Sigmoid colon (tissue), 7 donors: ENCODE results near the gene SLC38A4. TPM values are rescaled to one million over a fixed set of nuclear protein-coding genes. Genes with fewer than 3 reads are reported as not detected.

ENCODE experiments used
- DNase-seq: peaks from one replicate; pipeline ENCODE4 v3.0.0-alpha.2; 2019
- H3K27ac ChIP-seq, 4 donors: fragments of 200-600 bp; sonication (generic); one replicate each; pipeline ENCODE4 v1.5.1; 2016 to 2019; ENCODE audit warnings: mild to moderate bottlenecking in 1 of 4
- H3K27me3 ChIP-seq, 3 donors: fragments of 200-600 bp; sonication (generic); one replicate each; pipeline ENCODE4 v1.5.1; 2019; ENCODE audit warnings: mild to moderate bottlenecking in 1 of 3
- H3K36me3 ChIP-seq, 4 donors: fragments of 200-600 bp; sonication (generic); one replicate each; pipeline ENCODE4 v1.5.1; 2016 to 2019
- H3K4me1 ChIP-seq, 4 donors: fragments of 200-600 bp; sonication (generic); one replicate each; pipeline ENCODE4 v1.5.1; 2017 to 2019
- H3K4me3 ChIP-seq, 4 donors: fragments of 200-600 bp; sonication (generic); one replicate each; pipeline ENCODE4 v1.5.1; 2017 to 2019; ENCODE audit warnings: mild to moderate bottlenecking in 2 of 4, moderate library complexity in 1 of 4
- H3K9me3 ChIP-seq, 4 donors: fragments of 200-600 bp in 3 of 4; sonication (generic) in 3 of 4; one replicate each; pipeline versions ENCODE4 v1.5.1 to v1.6.1; 2013 to 2019
- EP300 ChIP-seq, 4 donors: sonication (generic); formaldehyde crosslinking; IDR thresholded peaks; one replicate each; pipeline ENCODE4 v1.6.1; 2017; ENCODE audit warnings: antibody characterized with exemption in 4 of 4
- POLR2A ChIP-seq, 2 donors: fragments of 450-650 bp; IDR thresholded peaks; one replicate each; pipeline ENCODE4 v1.6.1; 2016; ENCODE audit warnings: antibody characterized with exemption in 2 of 2, mild to moderate bottlenecking in 2 of 2, moderate library complexity in 2 of 2
- POLR2AphosphoS5 ChIP-seq, 4 donors: sonication (generic); formaldehyde crosslinking; IDR thresholded peaks; one replicate each; pipeline ENCODE4 v1.6.1; 2017; ENCODE audit warnings: antibody characterized with exemption in 4 of 4
- WGBS, 2 donors: extraction: QIAGEN DNeasy Blood & Tissue Kit; methylation state at CpG; one replicate each; pipeline ENCODE4 v1.1.7; 2013; 5-methylcytosine and 5-hydroxymethylcytosine counted together
- intact Hi-C: fragments of 100-400 bp; cut with DNase I; formaldehyde crosslinking; loops from one replicate; pipeline ENCODE4 v1.15.1; 2023
- polyA plus RNA-seq, 3 donors: library from polyadenylated mRNA; stranded (reverse); fragments of 200-250 nt; gene quantifications; one replicate each; pipeline ENCODE4 v1.2.3, GENCODE V29; 2013
- total RNA-seq, 4 donors: library from RNA; depleted of rRNA; stranded (reverse); fragments of >200 nt; gene quantifications; one replicate each; pipeline ENCODE4 v1.1.0, GENCODE V29; 2016
- TF ChIP-seq, protein P1 (sequence below), 4 experiments: fragments of 450-650 bp in 3 of 4; fragments of 200-600 bp in 1 of 4; IDR thresholded peaks; one replicate each; pipeline ENCODE4 v1.5.1; 2016 to 2019; ENCODE audit warnings: antibody characterized with exemption in 4 of 4, mild to moderate bottlenecking in 3 of 4, moderate library complexity in 2 of 4
- donor health status: healthy with polysubstance abuse.
- donor health status: Bipolar disorder and iron deficiency.
- donor health status: healthy.

Gene SLC38A4
- total and polyA plus RNA-seq, 7 donors = 0.39 to 3.5 (median 0.68) TPM

DNA sequence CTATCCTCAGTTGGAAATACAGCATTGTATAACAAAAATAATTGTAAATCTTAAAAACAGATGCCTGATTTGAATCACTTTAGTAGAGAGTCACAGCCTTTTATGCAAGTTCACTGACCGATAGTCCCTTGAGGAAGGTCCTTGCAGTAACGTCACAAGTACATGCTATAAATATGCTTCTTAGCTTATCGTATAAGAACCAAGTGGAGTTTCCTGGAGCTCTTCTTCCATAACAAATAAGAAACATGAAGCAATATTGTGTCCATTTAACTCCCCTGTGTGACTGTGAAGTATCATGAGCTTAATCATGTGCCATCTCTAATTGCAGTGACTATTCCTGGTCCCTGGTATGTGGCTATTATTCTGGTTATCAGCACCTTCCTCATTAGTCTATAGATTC is 107.9 kb downstream of the SLC38A4 start:
- Histone ChIP-seq H3K36me3 (no peaks in the 10 kb centered on the region), H3K9me3 (no peaks in the 10 kb centered on the region), H3K4me1 (no peaks in the 10 kb centered on the region), H3K4me3 (no peak overlapping the region), H3K27ac (no peak overlapping the region), H3K27me3 (no peaks in the 10 kb centered on the region)
- no peak for DNase-seq
- WGBS, 2 donors = 91 to 95% methylated on average over 3 of the region's 3 CpGs
- intact Hi-C loops = no loop called here
- TF ChIP-seq POLR2A (IDR thresholded peaks at IDR 0.05) (no peak), EP300 (IDR thresholded peaks at IDR 0.05) (no peak), POLR2AphosphoS5 (IDR thresholded peaks at IDR 0.05) (no peak)
- TF ChIP-seq, protein P1, sequence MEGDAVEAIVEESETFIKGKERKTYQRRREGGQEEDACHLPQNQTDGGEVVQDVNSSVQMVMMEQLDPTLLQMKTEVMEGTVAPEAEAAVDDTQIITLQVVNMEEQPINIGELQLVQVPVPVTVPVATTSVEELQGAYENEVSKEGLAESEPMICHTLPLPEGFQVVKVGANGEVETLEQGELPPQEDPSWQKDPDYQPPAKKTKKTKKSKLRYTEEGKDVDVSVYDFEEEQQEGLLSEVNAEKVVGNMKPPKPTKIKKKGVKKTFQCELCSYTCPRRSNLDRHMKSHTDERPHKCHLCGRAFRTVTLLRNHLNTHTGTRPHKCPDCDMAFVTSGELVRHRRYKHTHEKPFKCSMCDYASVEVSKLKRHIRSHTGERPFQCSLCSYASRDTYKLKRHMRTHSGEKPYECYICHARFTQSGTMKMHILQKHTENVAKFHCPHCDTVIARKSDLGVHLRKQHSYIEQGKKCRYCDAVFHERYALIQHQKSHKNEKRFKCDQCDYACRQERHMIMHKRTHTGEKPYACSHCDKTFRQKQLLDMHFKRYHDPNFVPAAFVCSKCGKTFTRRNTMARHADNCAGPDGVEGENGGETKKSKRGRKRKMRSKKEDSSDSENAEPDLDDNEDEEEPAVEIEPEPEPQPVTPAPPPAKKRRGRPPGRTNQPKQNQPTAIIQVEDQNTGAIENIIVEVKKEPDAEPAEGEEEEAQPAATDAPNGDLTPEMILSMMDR (IDR thresholded peaks at IDR 0.05) = no peak

DNA sequence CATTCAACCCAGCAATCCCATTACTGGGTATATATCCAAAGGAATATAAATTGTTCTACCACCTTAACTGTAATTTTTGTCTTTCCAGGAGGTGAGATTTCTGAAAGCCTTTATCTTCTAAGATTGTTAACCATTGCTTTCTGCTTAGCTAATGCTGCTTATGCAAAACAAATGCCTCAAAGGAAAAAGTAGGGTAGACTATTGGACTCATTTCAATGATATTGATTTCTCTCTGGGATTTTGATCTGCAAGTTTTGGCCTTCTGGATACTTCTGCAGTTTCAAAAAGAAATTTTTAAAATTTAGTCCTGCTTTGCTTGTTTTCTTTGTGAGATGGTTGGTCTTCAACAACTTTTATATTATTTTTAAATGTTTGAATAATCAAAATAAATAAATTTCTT is 108.6 kb downstream of the SLC38A4 start:
- TF ChIP-seq POLR2AphosphoS5 (IDR thresholded peaks at IDR 0.05) (no peak), POLR2A (IDR thresholded peaks at IDR 0.05) (no peak), EP300 (IDR thresholded peaks at IDR 0.05) (no peak)
- TF ChIP-seq, protein P1 (IDR thresholded peaks at IDR 0.05) = no peak
- intact Hi-C loops = no loop called here
- no peaks in the 10 kb centered on the region for H3K9me3 ChIP-seq

More for the DNA sequence above, 108.6 kb downstream of the SLC38A4 start:
- no peak overlapping the region for H3K4me3 ChIP-seq
- no peaks in the 10 kb centered on the region for H3K27me3 ChIP-seq
- no peak overlapping the region for H3K27ac ChIP-seq
- no peaks in the 10 kb centered on the region for H3K36me3 ChIP-seq
- no peaks in the 10 kb centered on the region for H3K4me1 ChIP-seq
- DNase-seq = no peak
